ENCODE data around the gene TMEM214. TPM values are rescaled to one million over a fixed set of nuclear protein-coding genes. Genes with fewer than 3 reads are reported as not detected.

The TMEM214 gene
- total RNA-seq, result 20.1 and 26.9 TPM in 2 replicates

GRCh38 chr2:27032495-27033252, at the start of gene TMEM214:
TMEM214 (plus strand) TSS chr2:27032965; CDS start chr2:27033016, 51 bp downstream.

GRCh38 chr2:27050996-27051901, 18.5 kb downstream of the TMEM214 start, which contains the start of gene AGBL5:
AGBL5 (plus strand) TSS chr2:27051668; CDS start chr2:27052959, 1,291 bp downstream.

GRCh38 chr2:27071277-27071989, 38.7 kb downstream of the TMEM214 start, which contains the start of gene OST4:
OST4 (minus strand) TSS chr2:27071654.

GRCh38 chr2:27078267-27079194, 45.8 kb downstream of the TMEM214 start, which contains the start of gene EMILIN1:
EMILIN1 (plus strand) TSS chr2:27078615; CDS start chr2:27079066, 451 bp downstream.

GRCh38 chr2:27086724-27087593, 54.2 kb downstream of the TMEM214 start, which contains the start of gene KHK:
KHK (plus strand) TSS chr2:27086772; CDS start chr2:27087260, 488 bp downstream.

Other genes starting within 250 kb of the TMEM214 start
- 11.5 and 17.0 TPM in 2 replicates for gene CENPA, start 246.9 kb upstream of the TMEM214 start, total RNA-seq
- gene DPYSL5, start 184.8 kb upstream of the TMEM214 start, total RNA-seq, result not detected in 2 replicates
- 1.2 and 1.4 TPM in 2 replicates for gene MAPRE3, start 62.3 kb upstream of the TMEM214 start, total RNA-seq
- gene AGBL5, start 18.7 kb downstream of the TMEM214 start, total RNA-seq, result 16.4 and 17.5 TPM in 2 replicates
- gene OST4, start 38.7 kb downstream of the TMEM214 start, total RNA-seq, result 387 and 401 TPM in 2 replicates
- 7.2 and 11.9 TPM in 2 replicates for gene EMILIN1, start 45.6 kb downstream of the TMEM214 start, total RNA-seq
- gene KHK, start 53.8 kb downstream of the TMEM214 start, total RNA-seq, result 2.0 TPM in 2 replicates
- 1.5 and 3.5 TPM in 2 replicates for gene CGREF1, start 86.2 kb downstream of the TMEM214 start, total RNA-seq
- gene ABHD1, start 90.8 kb downstream of the TMEM214 start, total RNA-seq, result not detected in 2 replicates
- gene PREB, start 101.7 kb downstream of the TMEM214 start, total RNA-seq, result 46.3 and 47.0 TPM in 2 replicates
- not detected in 2 replicates for gene PRR30, start 106.4 kb downstream of the TMEM214 start, total RNA-seq
- not detected in 2 replicates for gene TCF23, start 116.0 kb downstream of the TMEM214 start, total RNA-seq
- 131 and 156 TPM in 2 replicates for gene ATRAID, start 179.1 kb downstream of the TMEM214 start, total RNA-seq
- 34.3 and 65.7 TPM in 2 replicates for gene SLC5A6, start 179.3 kb downstream of the TMEM214 start, total RNA-seq
- gene CAD, start 184.4 kb downstream of the TMEM214 start, total RNA-seq, result 47.2 and 60.4 TPM in 2 replicates
- 2.7 and 3.4 TPM in 2 replicates for gene SLC30A3, start 230.1 kb downstream of the TMEM214 start, total RNA-seq
- not detected in 2 replicates for gene DNAJC5G, start 242.5 kb downstream of the TMEM214 start, total RNA-seq
- 0.49 TPM in 1 of 2 replicates, not detected in the other for gene TRIM54, start 249.5 kb downstream of the TMEM214 start, total RNA-seq